ENCODE data around the gene CLCN3.
A peak's percentile ranks its signal among the peaks of the same experiment; 100 is the strongest.
"Not testable (repeated sequence)": the region's sequence is repeated elsewhere in the genome, so short reads cannot be mapped to it uniquely, and the experiment has no call there.

CLCN3 gene

DNA sequence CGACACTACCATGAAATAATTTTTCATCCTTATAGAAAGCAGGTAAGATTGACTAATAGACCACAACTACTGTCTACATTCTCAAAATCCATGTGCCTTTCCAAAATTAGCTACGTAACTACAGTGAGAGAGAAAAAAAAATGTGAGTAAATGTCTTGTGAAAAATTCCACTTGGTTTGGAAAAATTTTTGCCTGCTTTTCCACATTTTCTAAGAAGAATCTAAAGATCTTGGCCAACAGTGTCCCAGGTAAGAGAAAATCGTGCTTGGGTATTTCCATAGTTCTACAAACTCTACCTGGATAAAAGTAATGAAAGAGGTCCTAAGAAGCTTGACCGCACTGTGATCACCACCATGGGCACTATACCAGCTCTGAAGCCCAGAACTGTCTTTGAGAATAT, 1.4 kb upstream of the CLCN3 start:
- no peak for DNase-seq

DNA sequence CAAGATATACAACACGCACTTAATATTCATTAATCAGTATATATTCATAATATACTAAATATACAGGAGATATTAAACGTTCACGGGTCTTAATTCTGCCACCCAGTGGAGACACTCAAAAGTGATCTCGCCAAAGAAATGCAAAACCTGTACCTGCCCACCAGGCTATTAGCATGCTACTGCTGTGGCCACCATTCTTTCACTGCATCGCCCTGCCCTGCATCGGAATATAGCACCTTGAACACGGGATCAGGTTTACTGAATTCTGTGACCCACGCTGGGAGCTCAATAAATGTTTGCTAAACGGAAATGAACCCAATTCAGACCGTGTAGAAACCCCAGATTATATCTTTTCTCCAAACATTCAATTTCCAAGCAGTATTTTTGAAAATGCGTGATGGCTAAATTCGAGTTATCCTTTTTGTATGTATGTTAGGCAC, 840 bp upstream of the CLCN3 start:
- peak; percentile 36 for DNase-seq

DNA sequence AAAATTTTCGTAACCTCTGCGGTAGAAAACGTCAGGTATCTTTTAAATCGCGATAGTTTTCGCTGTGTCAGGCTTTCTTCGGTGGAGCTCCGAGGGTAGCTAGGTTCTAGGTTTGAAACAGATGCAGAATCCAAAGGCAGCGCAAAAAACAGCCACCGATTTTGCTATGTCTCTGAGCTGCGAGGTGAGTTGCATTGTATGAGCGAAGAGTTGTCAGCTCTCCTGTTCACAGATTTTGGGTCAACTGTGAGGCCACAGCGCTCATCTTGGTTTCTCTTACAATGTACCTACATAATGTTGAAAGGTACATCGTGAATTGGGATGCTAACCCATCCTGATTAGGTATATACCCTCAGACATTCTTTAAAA, 486 bp downstream of the CLCN3 start:
- DNase-seq: peak; percentile 21

DNA sequence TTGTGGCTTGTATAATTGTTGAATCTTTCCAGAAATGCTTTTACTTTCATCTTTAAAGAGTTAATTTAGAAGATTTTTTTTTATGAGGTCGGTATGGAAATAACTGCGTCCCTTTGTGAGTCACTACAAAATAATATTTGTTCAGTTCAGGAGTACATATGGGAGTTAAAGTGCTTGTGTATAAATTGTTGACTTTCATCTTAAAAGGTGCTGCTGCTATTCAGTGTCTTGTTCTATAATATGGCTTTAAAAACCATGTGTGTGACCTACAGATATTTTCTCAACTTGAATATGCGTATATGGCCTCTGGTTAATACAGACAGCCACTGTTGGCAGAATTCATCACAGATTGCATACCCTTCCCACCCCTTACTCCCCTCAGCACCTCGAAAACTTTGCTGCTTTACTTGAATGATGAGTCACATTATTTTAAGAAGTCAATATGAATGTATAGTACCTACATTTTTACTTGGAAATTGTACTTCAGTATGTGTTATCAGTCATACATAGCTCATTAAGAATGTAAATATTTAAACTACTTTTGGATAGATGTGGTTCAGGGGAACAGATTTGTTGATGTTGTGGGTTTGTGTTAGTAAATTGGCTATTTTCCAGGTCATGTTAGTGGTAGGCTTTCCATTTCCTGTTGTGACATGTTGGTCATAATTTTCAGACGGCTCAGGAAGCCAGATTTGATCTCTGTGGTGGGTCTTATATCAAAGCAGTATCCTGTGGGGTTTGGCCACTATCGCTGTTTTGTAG, 1.5 kb downstream of the CLCN3 start:
- no peak for DNase-seq

DNA sequence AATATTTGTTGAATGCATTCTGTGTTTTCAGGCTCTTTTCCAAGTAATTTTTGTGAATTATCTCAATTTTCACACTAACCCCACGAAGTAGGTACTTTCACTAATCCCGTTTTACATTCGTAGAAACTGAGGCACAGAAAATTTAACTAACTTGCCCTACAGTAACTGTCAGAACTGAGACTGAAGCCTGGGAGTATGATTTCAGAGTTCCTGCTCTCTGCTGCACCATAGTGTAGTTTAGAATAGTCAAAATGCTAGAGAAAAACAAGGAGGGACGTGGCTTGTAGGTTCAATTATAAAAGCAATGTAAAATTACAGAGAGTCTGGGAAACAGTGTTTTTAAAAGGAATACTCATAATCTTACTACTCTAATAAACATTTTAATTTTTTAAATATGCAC, 2.2 kb downstream of the CLCN3 start:
- DNase-seq: no peak

DNA sequence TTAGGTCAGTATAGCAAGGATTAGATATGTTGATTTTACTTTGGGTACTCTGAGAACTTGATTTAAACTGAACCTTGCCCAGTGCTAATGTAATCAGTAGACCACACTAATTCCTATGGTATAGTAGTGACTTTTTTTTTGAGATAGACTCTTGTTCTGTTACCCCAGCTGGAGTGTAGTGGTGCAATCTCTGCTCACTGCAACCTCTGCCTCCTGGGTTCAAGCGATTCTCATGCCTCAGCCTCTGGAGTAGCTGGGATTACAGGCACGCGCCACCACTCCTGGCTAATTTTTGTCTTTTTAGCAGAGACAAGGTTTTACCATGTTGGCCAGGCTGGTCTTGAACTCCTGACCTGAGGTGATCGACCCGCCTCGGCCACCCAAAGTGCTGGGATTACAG, 3.6 kb downstream of the CLCN3 start:
- DNase-seq: not testable (repeated sequence)

DNA sequence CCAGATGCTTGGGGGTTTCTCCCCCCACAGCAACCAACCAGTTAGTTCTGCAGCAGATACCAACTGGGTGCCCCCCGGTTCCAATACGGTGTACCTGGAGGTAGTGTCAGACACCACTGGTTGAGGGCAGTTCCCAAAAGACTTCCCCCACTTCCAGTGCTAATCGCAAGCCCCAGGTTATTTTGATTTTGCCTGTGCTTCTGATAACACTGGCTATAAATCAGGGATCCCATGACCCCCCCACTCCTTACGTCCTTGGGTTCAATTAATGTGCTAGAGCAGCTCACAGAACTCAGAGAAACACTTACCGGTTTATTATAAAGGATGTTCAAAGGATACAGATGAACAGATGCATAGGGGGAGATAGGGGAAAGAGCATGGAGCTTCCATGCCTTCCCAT, 5.5 kb downstream of the CLCN3 start:
- DNase-seq: no peak

DNA sequence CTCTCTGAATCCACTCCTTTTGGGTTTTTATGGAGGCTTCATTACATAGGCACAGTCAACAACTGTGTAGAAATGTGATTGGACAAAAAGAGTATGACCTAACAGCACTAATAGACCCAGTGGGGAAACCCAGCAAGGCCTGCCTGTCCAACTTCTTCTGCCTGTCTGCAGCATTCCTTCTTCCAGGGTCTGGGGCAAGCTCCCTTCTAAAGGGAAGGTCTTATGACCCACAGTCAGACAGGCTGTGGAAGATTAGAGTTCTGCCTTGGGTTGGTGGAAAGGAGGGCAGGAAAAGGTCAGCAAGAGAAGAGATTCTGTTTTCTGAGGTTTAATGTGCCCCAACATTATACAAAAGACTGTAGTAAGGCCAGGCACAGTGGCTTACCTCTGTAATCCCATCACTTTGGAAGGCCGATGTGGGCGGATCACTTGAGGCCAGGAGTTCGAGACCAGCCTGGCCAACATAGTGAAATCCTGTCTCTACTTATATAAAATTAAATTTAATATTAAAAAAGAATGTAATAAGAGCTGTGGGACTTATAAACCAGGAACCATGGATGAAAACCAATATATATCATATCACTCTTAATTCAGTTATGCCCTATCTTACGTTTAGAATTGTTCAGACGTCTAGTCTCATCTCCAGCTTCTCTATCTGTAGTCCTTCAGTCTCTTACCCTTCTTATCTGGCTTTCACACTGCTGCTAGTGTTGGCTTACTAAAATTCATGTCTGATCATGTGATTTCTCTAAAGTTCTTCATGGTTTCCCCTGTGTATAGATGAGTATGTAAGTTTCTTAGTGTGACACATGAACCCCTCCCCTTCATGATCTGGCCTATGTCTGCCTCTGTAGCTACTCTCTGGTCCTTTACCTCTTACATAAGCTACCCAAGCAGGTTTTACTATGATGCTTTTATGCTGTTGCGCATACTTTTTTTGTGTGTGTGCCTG, 6.2 kb downstream of the CLCN3 start:
- DNase-seq: no peak

DNA sequence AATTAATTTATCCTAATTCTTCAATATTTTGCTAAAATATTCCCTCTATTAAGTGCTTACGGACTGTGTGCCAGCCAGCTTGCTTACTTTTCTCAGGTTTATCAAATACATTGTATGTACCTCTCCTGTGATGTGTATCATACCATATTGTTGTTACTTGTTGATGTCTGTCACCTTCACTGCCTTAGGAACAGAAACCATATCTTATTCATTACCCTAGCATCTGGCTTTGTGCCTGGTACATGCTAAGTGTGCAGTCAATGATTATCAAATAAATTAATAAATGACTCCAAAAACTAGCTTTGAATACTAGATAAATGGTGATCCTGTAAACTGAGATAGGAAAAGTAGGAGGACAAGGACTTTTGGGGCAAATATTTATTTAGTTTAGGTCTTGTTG, 6.9 kb downstream of the CLCN3 start:
- no peak for DNase-seq

DNA sequence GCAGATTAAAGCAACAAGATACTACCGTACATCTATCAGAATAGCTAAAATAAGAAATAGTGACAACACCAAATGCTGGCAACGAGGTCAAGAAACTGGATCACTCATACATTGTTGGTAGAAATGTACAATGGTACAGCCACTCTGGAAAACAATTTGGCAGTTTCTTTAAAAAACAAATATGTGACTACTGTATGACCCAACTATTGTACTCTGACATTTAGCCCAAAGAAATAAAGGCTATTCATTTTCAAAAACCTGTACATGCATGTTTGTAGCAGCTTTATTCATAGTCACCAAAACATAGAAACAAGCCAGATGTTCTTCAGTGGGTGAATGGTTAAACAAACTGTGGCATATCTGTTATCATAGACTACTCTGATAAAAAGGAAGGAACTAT, 8.2 kb downstream of the CLCN3 start:
- DNase-seq: no peak

DNA sequence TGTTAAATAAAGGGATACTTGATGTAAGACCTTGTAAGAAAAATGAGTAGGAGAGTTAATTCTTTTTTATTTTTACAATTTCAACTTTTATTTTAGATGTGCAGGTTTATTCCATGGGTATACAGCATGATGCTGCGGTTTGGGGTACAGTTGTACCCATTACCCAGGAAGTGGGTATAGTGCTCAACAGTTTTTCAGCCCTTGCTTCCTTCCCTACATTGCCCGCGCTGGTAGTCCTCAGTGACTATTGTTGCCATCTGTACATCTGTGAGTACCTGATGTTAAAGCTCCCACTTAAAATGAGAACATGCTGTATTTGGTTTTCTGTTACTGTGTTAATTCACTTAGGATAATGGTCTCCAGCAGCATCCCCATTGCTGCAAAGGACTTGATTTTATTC, 9.7 kb downstream of the CLCN3 start:
- DNase-seq: no peak

DNA sequence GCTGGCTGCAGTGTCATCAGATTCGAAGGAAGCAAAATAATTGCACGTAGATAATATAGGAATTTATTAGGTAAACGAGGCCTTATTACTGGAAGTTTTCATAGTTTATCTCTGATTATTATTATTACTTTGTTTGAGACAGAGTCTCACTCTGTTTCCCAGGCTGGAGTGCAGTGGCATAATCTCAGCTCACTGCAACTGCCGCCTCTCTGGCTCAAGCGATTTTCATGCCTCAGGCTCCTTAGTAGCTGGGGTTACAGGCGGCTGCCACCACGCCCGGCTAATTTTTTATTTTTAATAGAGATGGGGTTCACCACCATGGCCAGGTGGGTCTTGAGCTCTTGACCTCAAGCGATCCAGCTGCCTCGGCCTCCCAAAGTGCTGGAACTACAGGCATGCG, 12.5 kb downstream of the CLCN3 start:
- no peak for DNase-seq

DNA sequence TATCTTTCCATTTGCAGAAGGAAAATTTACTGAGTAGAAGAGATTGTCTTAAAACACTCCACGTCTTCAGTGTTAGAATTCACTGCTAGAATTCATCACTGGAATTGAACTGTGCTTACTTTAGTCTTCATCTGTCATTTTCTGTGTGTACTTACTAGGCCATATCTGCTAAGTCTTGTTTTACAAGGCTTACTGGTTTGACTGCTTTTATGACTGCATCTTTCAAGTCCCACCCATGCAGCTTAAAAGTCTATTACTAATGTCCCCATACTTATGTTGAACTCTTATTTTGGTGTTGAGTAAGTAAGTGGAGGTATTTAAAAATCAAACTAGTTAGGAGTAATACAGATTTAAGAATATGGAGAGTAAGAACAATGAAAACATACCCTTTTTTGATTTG, 14.6 kb downstream of the CLCN3 start:
- no peak for DNase-seq

DNA sequence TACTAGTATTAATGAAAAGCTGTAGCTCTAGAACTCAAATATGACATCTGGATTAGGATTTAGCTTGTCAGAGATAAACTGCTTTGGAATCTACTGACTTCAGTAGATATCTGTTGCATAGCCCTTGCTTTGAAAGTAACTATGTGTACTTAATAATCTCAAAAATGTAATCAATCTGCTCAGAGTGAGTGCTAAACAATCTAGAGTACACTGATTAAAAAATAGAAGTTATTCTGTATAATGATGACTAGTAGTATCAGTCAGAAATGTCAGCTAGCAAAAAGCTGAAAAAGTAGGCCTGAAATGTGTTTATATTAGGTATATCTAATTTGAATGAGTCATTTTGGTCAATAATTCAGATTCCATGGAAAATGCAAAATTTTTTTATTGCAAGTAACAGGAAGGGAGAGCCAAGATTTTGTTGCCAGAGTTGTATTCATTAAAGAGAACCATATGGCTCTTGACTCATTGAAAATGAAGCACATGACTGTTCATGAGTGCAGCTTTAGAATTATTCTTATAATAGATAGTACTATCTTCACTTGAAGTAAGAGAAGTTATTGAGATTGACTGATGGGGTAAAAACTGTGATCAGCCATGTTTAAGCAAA, 20.0 kb downstream of the CLCN3 start:
- no peak for DNase-seq

DNA sequence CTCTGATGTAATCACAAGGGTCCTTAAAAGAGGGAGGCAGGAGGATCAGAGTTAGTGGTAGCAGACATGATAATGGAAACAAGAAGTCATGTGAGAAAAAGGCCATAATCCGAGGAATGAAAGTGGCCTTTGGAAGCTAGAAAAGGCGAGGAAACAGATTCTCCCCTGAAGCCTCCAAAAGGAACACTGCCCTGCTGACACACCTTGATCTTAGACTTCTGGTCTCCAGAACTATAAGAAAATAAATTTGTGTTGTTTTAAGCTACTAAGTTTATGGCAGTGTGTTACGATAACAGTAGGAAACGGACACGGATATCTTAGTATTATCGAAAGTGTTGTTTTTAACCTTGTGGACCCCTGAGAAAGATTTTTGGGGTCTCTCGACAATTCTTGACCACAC, 24.4 kb downstream of the CLCN3 start:
- DNase-seq: no peak

DNA sequence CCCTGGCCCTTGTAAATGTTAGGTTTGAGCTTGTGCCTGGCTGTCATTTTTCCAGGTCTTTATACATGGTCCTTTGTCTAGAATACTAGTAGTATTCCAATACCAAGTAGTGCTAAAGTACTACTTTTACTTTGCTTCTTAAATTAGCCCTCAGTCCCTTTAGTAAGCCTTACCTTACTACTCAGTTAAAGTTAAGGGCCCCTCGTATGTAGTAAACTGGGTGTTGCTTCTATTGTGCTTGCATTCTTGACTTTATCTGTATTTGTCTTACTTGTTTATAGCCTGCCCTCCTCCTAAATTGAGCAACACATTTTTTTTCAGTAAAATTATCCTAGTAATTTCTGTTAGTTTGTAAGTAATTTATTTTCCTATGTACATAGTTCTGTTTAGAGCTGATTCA, 25.2 kb downstream of the CLCN3 start:
- no peak for DNase-seq

DNA sequence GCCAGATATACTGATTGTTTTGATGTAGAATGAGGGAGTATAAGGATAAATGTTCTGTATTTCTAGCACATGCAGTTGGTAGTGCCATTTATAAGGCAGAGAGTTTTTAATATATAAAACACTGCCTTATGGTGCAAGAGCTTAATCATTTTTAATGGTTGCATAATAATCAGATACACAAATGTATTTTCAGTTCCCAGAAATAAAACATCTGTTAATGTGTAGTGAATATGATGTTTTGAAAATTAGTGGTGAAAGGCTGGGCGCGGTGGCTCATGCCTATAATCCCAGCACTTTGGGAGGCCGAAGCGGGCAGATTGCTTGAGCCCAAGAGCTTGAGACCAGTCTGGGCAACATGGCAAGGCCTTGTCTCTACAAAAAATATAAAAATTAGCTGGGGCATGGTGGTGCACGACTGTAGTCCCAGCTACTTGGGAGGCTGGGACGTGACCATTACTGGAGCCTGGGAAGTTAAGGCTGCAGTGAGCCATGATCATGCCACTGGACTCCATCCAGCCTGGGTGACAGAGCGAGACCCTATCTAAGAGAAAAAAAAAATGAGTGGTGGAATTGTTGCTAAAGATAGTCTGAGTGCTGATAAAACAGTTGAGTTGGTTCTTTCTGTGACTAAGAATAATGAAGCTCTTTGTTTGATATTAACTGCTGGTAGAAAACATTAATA, 29.3 kb downstream of the CLCN3 start:
- DNase-seq: no peak

DNA sequence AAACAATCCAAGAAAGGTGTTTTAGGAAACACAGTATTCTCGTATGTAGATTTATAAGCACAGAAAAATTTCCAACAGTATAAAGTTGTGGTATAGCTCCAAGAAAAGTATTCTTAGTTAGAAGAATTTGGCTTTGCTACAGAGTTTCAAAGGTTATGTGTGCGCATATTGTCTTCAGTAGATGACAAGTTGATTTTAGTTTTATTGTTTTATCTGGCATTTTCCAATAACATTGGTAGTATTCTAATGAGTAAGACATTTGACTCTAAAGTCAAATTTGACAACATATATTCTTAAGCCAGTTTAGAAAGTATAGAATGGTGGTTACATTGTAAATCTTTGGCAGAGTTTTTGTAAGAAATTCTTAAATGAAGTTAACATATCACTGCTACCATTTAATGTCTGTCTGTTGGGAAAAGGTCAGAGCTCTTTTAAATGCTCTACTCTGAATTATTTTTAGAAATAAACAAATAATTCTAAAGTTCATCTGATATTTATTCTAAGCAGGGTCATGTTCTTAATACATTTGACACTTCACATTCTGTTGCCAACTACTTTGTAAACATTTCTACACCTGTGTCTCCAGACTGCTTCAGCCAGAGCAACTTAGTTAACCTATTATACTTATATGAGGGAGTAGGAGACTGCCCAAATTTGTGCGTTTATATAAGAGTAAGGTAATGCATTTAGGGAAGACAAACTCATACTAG, 30.0 kb downstream of the CLCN3 start:
- no peak for DNase-seq

DNA sequence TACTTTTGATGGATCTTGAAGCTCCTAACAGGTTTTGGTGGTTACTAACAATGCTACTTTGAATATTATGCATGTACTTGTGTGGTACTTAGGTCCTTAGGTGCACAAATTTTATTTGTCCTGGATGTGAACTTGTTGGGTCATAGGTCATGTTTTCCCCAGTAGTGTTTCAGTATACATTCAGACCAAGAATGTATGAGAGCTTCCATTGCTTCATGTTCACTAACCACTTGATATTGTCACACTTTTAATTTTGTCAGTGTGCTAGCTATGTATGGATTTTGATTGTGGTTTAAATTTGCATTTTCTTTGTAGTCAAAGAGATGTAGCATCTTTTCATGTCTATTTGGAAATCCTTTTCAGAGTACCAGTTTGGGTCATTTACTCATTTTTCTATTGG, 32.2 kb downstream of the CLCN3 start:
- DNase-seq: no peak

DNA sequence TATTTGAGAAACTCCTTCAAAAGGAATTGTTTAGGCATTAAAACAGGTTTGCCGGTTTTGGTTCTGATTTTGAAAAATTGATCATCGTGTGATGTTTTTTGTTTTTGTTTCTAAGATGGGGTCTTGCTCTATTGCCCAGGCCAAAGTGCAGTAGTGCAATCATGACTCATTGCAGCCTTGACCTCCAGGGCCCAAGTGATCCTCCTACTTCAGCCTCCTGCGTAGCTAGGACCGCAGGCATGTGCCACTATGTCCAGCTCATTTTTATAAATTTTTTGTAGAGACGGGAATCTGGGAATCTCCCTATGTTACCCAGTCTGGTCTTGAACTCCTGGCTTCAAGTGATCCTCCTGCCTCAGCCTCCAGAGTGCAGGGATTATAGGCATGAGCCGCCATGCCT, 35.0 kb downstream of the CLCN3 start:
- no peak for DNase-seq

DNA sequence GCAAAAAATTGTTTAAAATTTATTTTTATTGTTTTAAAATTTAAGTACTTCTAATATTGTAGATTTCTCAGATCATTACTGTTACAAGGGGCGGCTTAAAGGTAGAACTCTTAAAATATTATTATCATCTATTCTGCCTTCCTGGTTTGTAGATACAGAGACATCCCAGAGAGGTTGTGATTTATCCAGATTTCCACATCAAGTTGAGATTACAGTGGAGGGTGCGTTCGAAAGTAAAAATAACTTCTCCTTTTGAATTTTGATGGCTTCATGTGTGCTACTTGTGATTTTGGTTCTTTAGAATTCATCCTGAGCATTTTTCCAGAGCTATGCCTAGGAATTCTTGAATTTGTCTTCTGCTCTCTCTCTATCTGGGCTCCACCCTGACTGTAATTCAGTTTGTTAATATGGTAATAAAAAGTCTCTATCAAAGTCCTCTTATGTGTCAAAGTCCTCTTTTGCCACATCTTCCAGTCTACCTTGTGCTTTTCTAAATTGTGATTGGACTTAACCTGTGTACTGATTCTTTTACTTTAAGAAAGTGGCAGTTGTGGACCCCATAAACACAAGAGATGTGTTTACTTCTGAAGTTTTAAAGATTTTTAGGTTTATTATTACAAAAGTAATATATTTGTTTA, 37.2 kb downstream of the CLCN3 start:
- no peak for DNase-seq

DNA sequence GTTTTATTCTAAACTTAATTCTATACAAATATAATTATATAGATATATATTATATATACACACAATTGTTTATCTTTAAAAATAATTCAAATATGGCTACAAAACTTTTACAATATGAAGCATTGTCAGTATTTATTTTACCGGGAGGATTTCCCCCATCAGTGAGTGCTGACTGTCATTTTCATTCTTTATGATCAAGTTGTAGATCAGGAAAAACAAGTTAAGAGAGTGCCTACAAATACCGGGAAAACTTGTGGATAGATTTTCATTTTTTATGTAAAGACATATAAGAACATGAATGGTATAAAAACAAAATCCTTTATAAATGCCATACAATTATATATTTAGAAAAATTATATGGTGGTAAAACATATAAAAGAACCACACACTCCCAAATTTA, 37.8 kb downstream of the CLCN3 start:
- DNase-seq: no peak
